ENCODE data around the gene PTP4A2. TPM values are rescaled to one million over a fixed set of nuclear protein-coding genes. Genes with fewer than 3 reads are reported as not detected.
"Not testable (repeated sequence)": the region's sequence is repeated elsewhere in the genome, so short reads cannot be mapped to it uniquely, and the experiment has no call there.

Gene PTP4A2
- total RNA-seq, 2 donors from 2014 or later, result 281 to 449 TPM

DNA sequence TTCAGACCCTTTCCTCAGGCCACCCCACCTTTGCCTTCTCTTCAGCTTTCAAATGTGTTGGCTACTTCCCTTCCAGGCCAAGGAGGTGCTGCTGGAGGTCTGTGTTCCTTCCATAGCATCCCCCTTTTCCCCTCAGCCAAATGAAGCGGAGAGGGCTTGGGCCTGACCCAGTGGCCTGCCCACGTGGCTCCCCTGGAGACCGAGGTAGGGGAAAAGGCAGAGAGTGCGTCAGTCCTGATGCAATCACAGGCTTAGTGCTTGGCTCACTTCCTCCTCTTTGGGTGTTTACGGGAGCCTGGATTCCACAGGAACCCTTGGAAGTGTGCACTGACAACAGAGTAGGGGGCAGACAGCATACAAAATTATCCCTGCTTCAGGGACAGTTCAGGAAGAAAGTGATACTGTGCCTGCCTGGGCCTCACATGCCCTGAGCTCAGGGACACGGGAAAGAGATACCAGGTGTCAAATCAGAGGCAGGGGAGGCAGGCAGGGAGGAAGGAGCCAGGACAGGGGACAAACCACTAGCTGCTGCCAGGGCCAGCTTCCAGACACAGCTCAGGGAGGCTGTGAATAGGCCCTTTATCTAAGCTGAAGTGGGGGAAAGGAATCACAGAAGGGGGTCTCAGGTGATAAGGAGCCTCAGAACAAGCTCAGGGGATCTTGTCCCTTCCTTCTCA, 16.6 kb upstream of the PTP4A2 start:
- ATAC-seq, result peak; percentile 91 to 94
- DNase-seq, result peak; percentile 93
- intact Hi-C loops (cut with DNase I), result no loop called here

DNA sequence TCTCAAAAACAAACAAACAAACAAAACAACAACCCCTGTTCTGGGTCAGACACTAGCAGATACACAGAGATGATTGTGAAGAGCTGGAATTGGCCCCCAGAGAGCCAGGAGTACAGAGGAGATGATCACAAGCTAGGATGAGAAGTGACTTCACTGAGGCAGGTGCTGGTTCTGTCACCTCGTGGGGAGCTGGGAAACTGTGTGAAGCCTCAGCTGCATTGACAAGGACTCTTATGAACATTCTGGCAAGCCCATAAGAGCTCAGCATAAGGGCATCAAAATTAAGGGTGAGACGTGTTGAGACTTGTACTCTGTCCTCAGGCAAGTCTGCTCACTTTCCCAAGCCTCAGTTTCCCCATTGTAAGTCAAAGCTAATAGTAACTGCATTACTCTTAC, 14.7 kb upstream of the PTP4A2 start:
- ATAC-seq (no peak), DNase-seq (peak; percentile 43)
- intact Hi-C loops (cut with DNase I), result no loop called here

DNA sequence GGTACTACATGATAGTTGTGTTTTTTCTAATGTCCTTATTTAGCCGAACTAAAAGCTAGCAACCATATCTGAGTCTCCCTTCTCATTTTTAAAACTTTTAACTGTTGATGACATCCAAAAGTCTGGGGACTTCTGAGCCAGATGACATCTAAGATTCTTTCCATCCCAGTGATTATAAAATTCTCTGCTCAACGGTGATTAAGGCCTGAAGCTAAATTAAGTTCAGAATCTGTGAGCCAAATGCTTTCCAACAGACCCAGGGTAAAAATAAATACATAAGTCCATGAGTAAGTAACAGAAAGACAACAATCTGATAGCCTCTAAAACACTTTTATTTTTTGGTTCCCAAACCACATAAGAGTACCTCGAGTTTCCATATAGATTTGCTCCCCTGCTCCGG, 13.1 kb upstream of the PTP4A2 start:
- ATAC-seq (no peak), DNase-seq (no peak)
- intact Hi-C loops (cut with DNase I), result no loop called here

DNA sequence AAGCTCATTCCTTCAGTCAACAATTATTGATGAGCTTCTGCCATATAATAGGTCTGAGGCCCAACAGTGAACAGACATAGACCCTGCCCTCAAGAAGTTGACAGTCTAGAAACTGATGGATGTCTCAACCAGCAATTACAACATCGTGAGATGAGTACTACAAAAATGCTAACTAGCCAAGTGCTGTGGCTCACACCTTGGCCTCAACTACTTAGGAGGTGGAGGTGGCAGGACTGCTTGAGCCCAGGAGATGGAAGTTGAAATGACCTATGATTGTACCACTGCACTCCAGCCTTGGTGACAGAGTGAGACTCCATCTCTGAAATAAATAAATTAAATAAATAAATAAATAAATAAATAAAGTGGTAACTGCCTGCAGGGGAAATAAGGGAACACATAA, 11.7 kb upstream of the PTP4A2 start:
- ATAC-seq (no peak), DNase-seq (no peak)
- intact Hi-C loops (cut with DNase I), result no loop called here

DNA sequence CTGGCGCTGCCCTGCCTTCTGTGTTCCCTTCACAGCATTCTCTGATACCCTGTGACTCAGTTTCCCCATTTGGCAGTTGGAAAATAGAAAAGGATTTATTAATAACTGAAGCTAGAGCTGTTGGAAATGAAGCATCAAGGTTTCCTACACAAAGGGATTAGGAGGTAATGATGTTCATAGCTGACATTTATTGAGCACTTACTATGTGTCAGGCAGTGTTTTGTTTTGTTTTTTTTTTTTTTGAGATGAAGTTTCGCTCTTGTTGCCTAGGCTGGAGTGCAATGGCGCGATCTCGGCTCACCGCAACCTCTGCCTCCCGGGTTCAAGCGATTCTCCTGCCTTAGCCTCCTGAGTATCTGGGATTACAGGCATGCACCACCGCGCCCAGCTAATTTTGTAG, 7.5 kb upstream of the PTP4A2 start:
- intact Hi-C loops (cut with DNase I); ATAC-seq: not testable (repeated sequence)

DNA sequence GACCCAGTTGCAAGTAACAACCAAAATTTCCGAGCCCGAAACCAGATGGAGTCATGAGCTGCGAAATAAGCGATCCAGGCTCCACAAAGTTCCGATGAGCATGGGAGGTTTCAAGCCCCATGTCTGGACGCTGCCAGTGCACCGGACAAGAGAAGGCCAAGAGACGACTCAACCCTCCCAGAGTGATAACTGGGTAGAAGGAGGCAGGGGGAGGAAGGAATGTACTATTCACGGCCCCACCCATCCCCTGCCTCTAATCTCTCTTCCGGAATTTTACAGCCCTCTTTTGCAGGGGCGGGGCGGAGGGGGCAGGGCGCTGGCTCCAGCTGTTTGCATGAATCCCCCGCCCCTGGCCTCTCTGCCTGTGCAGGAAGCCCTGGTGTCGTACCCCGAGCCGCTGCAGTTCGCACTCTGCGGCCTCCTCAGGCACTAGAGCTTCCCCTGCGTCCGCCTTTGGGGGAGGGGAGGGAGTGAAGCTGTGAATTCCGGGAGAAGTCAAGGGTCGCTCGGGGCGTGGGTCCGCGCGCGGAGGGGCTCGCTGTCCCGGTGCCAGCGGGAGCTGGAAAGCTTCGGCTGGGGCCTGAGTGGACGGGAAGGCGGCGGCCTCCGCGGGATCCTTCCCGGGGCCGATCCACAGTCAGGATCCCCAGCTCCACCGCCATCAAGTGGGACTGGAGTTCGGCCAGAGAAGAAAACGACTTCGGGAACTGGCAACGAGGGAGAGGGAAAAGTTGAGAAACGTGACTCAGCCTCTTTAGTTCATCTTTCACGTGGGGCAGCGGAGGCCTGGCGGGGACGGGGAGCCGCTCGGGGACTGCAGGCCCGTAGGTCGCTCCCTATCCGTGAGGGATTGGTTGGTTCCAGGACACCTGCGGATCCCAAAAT, 6.3 kb upstream of the PTP4A2 start:
- intact Hi-C loops (cut with DNase I), result no loop called here
- peak; percentile 96 for DNase-seq
- peak; percentile 92 to 96 for ATAC-seq

More for the DNA sequence above, 7.5 kb upstream of the PTP4A2 start:
- DNase-seq, result not testable (repeated sequence)

DNA sequence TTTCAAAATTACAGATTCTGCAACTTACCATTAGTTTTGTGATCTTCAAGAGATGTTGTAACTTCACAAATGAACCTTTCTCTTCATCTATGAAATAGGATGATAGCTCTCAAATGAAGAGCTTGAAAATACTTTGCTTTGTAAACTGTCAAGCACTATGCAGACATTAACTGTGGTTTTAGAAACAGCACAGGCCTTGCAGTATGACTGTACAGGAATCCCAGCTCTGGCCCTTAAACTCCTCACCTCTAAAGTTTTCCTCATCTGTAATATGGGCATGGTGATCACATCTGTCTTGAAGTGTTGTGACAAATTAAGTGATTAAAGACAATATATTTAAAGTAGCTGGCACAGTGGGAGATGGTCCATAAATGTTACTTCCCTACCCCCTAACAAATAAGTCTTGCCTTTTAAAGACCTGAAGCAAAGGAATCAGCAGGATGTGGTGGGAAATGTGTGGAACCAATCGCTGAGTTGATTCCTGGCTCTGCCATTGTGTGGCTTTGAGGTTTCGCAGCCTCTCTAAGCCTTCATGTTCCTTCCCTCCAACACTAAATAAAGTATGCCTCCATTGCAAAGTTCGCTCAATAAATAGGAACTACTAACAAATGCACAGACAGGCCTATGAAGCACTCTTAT, 5.5 kb upstream of the PTP4A2 start:
- no peak for ATAC-seq
- no peak for DNase-seq
- intact Hi-C loops (cut with DNase I), result no loop called here

DNA sequence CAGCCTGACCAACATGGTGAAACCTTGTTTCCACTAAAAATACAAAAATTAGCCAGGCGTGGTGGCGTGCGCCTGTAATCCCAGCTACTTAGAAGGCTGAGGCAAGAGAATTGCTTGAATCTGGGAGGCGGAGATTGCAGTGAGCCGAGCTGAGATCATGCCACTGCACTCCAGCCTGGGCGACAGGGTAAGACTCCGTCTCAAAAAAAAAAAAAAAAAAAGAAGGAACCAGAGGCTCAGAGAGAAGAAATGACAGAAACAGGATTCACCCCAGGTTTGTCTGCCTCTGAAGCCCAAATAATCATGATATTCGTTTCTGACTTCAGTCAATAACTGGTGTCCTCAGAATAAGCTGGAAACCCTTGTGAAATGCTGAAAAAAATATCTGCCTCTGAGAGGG, 3.9 kb upstream of the PTP4A2 start:
- intact Hi-C loops (cut with DNase I); DNase-seq; ATAC-seq: not testable (repeated sequence)

DNA sequence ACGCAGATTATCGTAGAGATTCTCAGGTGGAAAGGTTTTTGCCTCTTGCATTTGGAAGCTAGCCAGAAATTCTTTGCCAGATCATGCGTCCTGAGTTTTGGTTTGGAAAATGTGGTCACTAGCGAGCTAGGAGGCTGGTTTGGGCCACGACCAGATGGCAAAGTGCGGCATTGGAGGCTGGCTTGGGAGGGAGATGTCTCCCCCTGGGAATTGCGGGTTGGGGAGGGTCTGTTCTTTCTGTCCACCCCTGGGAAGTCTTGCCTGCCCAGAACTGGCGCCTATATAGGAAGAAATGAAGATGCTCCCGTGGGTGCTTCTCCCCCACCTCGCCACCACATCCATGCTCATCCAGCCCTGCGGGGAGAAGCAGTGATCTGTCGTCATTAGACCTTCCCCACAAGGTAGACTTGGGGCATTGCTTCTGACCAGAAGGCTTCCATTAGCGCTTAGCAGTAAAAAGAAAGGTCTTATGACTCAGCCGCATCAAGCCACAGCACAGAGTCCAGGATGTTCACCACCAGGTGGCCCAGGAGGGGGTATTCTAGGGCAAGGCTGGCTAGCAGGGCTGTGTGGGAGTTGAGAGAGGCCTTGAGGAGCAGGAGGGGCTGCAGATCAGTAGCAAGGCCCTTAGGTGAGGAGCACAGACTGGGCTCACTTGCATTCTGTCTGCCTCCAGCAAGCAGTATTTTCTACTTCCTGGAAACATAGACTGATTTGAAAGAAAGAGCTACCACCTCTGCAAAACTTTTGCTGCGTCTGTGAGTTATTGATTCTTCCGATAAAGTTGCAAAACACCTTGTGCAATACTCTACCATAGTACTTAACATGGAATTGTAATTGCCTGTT, 1.5 kb upstream of the PTP4A2 start:
- DNase-seq (no peak), ATAC-seq (peak in 1 of 2 donors; percentile 5)

DNA sequence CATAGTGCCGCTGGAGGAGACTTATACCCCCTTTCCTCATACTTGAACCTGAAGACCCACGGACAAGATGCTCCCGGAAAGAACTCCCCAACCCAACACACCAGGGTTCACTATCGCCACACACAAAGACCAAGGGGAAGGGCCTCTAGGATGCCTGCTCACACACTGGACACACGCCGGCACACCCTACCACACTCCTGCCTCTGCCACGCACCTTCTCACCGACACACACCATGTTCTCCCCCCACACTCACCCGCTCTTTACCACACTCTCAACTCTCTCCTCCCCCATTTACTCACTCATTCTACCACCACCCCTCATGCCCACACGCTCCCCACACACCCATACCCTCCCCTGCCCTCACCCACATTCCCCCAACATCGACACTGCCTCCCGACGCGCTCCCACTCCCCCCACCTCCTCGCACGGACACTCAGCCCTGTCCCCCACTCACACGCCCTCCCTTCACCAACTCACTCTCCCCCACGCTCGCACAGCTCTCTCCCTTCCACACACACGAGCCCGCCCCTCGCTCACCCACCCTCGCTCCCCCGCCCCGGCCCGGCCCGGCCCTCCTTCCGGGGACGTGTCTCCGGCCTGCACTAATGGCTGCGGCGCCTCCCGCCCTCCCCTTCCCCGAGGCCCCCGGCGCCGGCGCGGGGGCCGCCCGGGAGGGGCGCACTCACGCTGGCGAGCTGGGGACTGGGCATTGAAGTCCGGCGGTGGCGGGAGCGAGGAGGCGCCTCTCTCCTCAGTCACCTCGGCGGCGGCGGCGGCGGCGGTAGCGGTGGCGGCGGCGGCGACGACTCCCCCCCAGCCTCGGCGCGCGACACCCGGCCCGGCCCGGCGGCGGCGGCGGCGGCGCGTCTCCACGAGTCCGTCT, 626 bp downstream of the PTP4A2 start:
- intact Hi-C loops (cut with DNase I), result no loop called here
- ATAC-seq (peak; percentile 73 to 75), DNase-seq (peak; percentile 86)

More for the DNA sequence above, 1.5 kb upstream of the PTP4A2 start:
- intact Hi-C loops (cut with DNase I), result no loop called here

DNA sequence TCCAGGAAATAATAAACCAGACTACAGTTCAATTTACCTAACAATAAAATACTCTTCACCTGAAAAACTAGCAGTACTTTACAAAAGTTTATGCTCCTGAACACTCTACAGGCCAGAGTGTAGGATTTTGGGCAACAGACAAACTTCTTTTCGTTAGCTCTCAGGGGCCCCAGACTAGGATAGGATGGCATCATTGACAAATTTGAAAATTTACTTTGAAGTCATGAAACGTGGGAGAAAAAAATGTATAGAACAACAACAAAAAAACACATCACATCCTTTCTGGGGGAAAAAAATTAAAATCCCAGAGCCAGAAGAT, 1.2 kb downstream of the PTP4A2 start:
- no peak for DNase-seq
- intact Hi-C loops (cut with DNase I), result no loop called here
- no peak for ATAC-seq

DNA sequence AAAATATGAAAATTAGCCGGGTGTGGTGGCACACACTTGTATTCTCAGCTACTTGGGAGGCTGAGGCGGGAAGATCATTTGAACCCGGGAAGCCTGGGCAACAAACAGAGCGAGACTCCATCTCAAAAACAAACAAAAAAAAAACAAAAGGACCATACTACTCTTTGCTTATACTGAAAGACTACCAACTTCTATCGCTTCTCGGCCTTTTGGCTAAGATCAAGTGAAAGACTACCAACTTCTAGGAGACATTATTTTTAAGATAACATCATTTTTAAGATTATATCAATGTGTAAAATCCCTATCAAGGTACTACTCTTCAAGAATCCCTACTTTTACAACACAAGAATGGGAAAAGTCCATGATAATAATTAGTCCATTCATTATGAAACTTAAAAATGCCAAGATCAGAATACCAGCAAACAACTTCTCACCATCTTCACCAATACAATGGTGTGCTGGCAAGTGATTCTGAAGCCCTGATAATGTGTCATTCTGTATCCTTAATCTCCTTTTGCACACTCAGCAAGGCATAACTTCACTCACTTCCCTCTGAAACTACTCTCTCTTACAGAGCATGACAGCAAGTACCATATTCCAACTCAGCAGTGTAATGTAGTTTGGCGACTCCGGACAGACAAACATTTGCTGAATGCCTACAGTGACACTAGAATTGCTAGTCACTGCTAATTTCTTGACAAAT, 1.7 kb downstream of the PTP4A2 start:
- intact Hi-C loops (cut with DNase I), result no loop called here
- ATAC-seq (no peak), DNase-seq (no peak)

DNA sequence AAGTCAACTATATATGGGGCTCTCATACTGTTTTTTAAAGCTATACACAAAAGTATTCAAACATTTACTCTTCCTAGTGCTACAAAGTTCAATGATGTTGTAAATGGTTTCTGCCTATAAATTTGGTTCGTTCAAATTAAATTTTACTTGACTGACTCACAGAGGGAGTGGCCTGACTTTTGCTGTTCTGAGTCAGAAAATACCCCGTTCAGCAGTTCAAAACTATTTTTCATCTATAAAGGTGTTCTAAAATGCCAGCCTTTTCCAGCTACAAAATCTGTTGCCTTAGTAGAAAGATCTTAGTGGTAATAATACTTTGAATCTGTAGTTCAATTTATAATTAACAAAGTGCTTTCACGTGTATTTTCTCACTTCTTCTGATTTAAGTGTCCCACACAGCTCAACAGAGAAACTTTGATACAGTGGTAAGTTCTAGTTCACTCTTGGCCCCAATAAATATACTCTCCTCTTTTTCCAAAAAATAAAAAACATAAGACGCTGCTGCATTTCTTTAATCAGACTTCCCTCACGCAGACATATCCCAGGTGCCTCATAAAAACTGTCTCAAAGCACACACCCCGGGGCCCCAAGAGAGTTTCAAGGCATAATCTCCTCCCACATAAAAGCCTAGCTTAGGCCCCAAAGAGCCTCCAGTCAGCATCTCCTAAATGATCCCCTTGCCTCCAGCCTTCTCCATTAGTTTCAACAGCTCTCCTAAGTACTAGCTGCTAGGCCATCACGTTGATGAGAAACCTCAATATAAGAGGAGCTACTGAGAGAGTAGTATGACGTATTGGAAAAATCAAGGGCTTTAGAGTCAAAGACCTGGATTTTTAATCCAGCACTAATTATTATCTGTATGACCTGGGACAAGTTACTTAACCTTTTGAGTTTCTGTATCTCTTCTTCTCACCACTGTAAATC, 3.2 kb downstream of the PTP4A2 start:
- DNase-seq (no peak), ATAC-seq (no peak)
- intact Hi-C loops (cut with DNase I), result no loop called here

DNA sequence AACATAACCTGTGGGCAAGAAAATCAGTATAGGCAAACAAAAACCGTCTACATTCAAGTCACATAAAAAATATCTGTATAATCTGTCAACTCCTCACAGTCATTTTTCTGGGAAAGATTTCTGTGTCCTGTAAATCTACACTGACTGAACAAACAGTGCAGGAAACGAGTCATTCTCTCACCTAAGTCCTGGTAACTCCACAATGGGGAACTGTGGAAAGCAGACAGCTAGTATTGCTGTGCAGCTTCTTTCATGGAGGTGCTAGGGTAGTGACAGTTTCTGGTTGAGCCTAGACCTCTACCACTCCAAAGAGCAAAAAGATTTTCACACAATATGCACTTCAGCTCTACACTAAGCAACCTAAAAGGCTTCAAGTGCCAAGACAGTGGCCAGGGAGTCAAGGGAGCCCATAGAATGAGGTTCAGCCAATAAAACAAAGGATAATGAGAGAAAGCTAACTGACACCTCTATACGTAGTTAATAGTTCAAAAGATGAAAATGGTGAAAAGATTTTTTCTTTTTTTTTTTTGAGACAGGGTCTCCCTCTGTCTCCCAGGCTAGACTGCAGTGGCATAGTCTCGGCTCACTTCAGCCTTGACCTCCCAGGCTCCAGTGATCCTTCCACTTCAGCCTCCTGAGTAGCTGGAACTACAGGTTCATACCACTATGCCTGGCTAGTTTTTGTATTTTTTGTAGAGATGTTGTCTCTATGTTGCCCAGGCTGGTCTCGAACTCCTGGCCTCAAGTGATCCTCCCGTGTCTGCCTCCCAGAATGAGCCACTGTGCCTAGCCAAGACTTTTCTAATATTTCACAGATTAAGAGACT, 5.5 kb downstream of the PTP4A2 start:
- no peak for ATAC-seq
- intact Hi-C loops (cut with DNase I), result no loop called here
- no peak for DNase-seq

DNA sequence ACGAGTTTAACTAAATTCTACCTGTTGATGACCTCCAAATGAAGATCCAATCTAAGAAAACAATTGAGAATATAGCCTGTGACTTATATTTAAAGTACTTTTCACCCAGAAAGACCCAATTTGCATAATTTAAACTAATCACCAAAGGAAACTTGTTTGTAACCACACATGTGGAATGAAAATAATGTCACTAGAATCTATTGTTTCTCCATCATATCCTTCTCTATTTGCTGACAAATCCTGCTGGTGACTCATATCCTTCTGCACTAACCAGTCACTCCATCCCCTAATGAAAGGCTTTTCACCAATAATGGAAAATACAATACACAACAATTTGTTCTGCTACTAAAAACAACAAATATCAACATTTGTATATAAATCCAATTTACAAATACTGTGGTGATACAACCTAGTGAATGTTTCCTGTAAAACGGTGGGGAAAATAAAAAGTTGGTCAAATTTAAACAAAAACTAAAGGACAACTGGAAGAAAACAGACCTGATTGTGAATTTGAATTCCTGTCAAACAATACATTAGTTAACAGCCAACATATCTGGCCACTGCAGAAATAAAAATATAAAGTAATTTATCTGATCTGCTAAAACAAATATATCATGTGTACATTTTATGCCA, 6.5 kb downstream of the PTP4A2 start:
- intact Hi-C loops (cut with DNase I), result no loop called here
- ATAC-seq, result peak in 1 of 2 donors; percentile 42

More for the DNA sequence above, 6.5 kb downstream of the PTP4A2 start:
- DNase-seq, result no peak

Measured in left cardiac atrium (tissue), 4 donors.